ENCODE results near the gene ANKRD36. TPM values are rescaled to one million over a fixed set of nuclear protein-coding genes. Genes with fewer than 3 reads are reported as not detected.
"Not testable (repeated sequence)": the region's sequence is repeated elsewhere in the genome, so short reads cannot be mapped to it uniquely, and the experiment has no call there.

Gene ANKRD36
- total RNA-seq, 1 experiment from 2014 or later, result 29.3 TPM

DNA sequence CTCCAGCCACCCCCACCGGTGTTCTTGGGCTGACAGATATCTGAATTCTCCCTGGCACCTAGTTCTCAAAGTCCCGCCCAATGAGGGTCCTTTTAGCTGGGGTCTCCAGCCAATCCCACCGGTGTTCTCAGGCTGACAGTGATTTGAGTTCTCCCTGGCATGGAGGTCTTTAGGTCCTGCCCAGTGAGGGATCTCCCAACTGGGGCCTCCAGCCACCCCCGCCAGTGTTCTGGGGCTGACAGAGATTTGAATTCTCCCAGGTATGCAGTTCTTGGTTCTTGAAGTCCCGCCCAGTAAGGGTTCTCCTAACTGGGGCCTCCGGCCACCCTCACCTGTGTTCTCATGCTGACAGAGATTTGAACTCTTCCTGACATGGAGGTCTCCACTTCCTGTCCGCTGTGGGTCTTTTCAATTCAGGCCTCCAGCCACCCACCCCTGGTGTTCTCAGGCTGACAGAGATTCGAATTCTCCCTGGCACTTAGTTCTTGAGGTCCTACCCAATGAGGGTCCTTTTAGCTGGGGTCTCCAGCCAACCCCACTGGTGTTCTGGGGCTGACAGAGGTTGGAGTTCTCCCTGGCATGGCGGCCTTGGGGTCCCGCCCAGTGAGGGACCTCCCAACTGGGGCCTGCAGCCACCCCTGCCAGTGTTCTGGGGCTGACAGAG is 154.6 kb downstream of the ANKRD36 start:
- Mint-ChIP-seq H3K4me1 (ENCODE audit: low read depth, unreplicated experiment) (no peaks in the 10 kb centered on the region), H3K36me3 (ENCODE audit: insufficient read depth, unreplicated experiment) (no peaks in the 10 kb centered on the region), H3K27ac (ENCODE audit: unreplicated experiment) (no peak overlapping the region), H3K9me3 (ENCODE audit: low read depth, unreplicated experiment) (no peaks in the 10 kb centered on the region), H3K27me3 (ENCODE audit: unreplicated experiment) (no peaks in the 10 kb centered on the region), H3K4me3 (ENCODE audit: low read depth, unreplicated experiment) (no peak overlapping the region)
- no TSS peak for BruUV-seq (replicated peaks)
- CTCF ChIA-PET, result no interaction called here
- TF ChIP-seq, protein P1, sequence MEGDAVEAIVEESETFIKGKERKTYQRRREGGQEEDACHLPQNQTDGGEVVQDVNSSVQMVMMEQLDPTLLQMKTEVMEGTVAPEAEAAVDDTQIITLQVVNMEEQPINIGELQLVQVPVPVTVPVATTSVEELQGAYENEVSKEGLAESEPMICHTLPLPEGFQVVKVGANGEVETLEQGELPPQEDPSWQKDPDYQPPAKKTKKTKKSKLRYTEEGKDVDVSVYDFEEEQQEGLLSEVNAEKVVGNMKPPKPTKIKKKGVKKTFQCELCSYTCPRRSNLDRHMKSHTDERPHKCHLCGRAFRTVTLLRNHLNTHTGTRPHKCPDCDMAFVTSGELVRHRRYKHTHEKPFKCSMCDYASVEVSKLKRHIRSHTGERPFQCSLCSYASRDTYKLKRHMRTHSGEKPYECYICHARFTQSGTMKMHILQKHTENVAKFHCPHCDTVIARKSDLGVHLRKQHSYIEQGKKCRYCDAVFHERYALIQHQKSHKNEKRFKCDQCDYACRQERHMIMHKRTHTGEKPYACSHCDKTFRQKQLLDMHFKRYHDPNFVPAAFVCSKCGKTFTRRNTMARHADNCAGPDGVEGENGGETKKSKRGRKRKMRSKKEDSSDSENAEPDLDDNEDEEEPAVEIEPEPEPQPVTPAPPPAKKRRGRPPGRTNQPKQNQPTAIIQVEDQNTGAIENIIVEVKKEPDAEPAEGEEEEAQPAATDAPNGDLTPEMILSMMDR (IDR thresholded peaks at IDR 0.05; ENCODE audit: unreplicated experiment), result no peak
- intact Hi-C loops (cut with micrococcal nuclease; ENCODE audit: unreplicated experiment), result no loop called here
- no peak for DNase-seq

DNA sequence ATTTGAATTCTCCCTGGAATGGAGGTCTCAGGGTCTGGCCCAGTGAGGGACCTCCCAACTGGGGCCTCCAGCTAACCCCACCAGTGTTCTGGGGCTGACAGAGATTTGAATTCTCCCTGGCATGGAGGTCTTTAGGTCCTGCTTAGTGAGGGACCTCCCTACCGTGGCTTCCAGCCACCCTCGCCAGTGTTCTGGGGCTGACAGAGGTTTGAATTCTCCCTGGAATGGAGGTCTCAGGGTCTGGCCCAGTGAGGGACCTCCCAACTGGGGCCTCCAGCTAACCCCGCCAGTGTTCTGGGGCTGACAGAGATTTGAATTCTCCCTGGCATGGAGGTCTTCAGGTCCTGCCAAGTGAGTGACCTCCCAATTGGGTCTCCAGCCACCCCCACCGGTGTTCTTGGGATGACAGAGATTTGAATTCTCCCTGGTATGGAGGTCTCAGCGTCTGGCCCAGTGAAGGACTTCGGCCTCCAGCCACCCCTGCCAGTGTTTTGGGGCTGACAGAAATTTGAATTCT is 155.2 kb downstream of the ANKRD36 start:
- H3K9me3 Mint-ChIP-seq (ENCODE audit: low read depth, unreplicated experiment); CTCF ChIA-PET; H3K27me3 Mint-ChIP-seq (ENCODE audit: unreplicated experiment); H3K4me1 Mint-ChIP-seq (ENCODE audit: low read depth, unreplicated experiment); H3K36me3 Mint-ChIP-seq (ENCODE audit: insufficient read depth, unreplicated experiment); BruUV-seq (replicated peaks); DNase-seq; H3K4me3 Mint-ChIP-seq (ENCODE audit: low read depth, unreplicated experiment); H3K27ac Mint-ChIP-seq (ENCODE audit: unreplicated experiment); intact Hi-C loops (cut with micrococcal nuclease; ENCODE audit: unreplicated experiment): not testable (repeated sequence)

DNA sequence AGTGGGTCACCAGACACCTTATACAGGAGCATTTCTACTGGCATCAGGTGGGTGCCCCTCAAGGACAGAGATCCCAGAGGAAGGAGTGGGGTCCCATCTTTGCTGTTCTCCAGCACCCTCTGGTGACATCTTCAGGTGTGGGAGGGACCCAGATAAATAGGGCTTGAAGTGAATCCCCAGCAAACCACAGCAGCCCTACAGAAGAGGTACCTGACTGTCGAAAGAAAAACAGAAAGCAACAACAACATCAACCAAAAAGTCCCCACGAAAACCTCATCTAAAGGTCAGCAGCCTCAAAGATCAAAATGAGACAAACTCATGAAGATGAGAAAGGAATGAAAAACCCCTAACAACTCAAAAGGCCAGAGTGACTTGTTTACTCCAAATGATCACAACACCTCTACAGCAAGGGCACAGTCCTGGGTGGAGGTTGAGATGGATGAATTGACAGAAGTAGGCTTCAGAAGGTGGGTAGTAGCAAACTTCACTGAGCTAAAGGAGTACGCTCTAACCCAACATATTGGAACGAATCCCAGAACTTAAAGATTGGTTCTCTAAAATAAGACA is 163.4 kb downstream of the ANKRD36 start:
- not testable (repeated sequence) for H3K4me1 Mint-ChIP-seq (ENCODE audit: low read depth, unreplicated experiment)

DNA sequence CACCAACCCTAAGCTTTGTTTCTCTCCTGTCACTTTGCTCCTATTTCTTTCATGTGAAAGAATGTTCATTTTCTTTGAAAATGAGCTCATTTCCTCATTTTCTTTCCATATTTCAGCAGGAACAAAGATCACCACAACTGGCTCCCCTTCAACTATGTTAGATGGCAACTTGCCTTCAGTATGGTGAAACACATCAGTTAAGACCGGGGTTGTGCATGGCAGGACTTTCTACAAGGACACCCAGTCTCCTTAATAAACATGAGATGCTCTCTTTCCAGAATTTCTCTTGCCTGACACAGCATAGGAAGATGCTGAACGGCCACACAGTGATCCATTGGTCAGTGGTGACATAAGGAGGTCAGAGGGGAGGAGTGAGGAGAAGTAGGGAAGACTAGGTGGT is 172.2 kb downstream of the ANKRD36 start:
- CTCF ChIA-PET; intact Hi-C loops (cut with micrococcal nuclease; ENCODE audit: unreplicated experiment); DNase-seq; BruUV-seq (replicated peaks); H3K27ac Mint-ChIP-seq (ENCODE audit: unreplicated experiment); H3K27me3 Mint-ChIP-seq (ENCODE audit: unreplicated experiment); H3K36me3 Mint-ChIP-seq (ENCODE audit: insufficient read depth, unreplicated experiment); H3K9me3 Mint-ChIP-seq (ENCODE audit: low read depth, unreplicated experiment); H3K4me3 Mint-ChIP-seq (ENCODE audit: low read depth, unreplicated experiment); H3K4me1 Mint-ChIP-seq (ENCODE audit: low read depth, unreplicated experiment): not testable (repeated sequence)

More for the DNA sequence above, 163.4 kb downstream of the ANKRD36 start:
- intact Hi-C loops (cut with micrococcal nuclease; ENCODE audit: unreplicated experiment); H3K36me3 Mint-ChIP-seq (ENCODE audit: insufficient read depth, unreplicated experiment); DNase-seq; H3K9me3 Mint-ChIP-seq (ENCODE audit: low read depth, unreplicated experiment); H3K27me3 Mint-ChIP-seq (ENCODE audit: unreplicated experiment); H3K4me3 Mint-ChIP-seq (ENCODE audit: low read depth, unreplicated experiment); H3K27ac Mint-ChIP-seq (ENCODE audit: unreplicated experiment); CTCF ChIA-PET; BruUV-seq (replicated peaks): not testable (repeated sequence)

DNA sequence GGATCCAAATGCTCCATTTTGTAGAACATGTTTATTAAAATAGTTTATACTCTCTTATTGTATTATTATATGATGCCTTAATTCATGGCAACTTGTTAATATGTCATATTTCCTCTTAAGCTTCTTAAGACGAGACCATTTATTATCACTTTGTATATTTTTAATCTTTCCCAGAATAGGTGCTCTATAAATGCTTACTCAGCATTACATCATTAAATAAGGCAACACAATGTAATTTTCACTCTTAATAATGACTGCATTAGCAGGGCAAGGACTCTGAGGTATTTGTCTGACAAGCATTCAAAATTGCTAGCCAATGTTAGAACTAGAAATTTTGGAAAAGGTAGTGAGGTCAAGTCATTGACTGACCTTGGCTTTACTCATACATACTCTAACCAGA is 180.7 kb downstream of the ANKRD36 start:
- DNase-seq; H3K4me3 Mint-ChIP-seq (ENCODE audit: low read depth, unreplicated experiment); H3K9me3 Mint-ChIP-seq (ENCODE audit: low read depth, unreplicated experiment); intact Hi-C loops (cut with micrococcal nuclease; ENCODE audit: unreplicated experiment); BruUV-seq (replicated peaks); H3K27ac Mint-ChIP-seq (ENCODE audit: unreplicated experiment); H3K4me1 Mint-ChIP-seq (ENCODE audit: low read depth, unreplicated experiment); H3K36me3 Mint-ChIP-seq (ENCODE audit: insufficient read depth, unreplicated experiment); CTCF ChIA-PET; H3K27me3 Mint-ChIP-seq (ENCODE audit: unreplicated experiment): not testable (repeated sequence)

Other genes with a start within 250 kb of the ANKRD36 start
- 23.8 and 25.3 TPM in 2 replicates for gene SEMA4C, start 243.1 kb upstream of the ANKRD36 start, total RNA-seq (2022)
- not detected in 2 replicates for gene FAM178B, start 126.6 kb upstream of the ANKRD36 start, total RNA-seq (2022)
- gene FAHD2B, start 18.3 kb upstream of the ANKRD36 start, total RNA-seq (2022), result 12.6 and 14.2 TPM in 2 replicates